Measurements from ENCODE around the gene DDC. TPM values are rescaled to one million over a fixed set of nuclear protein-coding genes. Genes with fewer than 3 reads are reported as not detected.

Gene DDC
- polyA plus RNA-seq, 1 donor (not counting 4 experiments of a cell fraction or from before 2014, with no cell fraction given), result not detected

GRCh38 chr7:50492770-50493519 is 72.3 kb downstream of the DDC start:
- DNase-seq (ENCODE audit: low read depth, low spot score) (no peak), FAIRE-seq (no peak)
- Histone ChIP-seq H3K4me1 (ENCODE audit: control insufficient read depth, extremely low read depth, insufficient read depth, low read length) (peaks cover 4% of the 10 kb centered on the region), H4K20me1 (ENCODE audit: control insufficient read depth, extremely low read depth, insufficient read depth, low read length) (no peaks in the 10 kb centered on the region), H3K9me1 (ENCODE audit: control insufficient read depth, extremely low read depth, insufficient read depth, low read length) (no peaks in the 10 kb centered on the region), H3K27me3 (ENCODE audit: control insufficient read depth, extremely low read depth, insufficient read depth, low read length) (peaks cover 6% of the 10 kb centered on the region), H3K4me2 (ENCODE audit: control insufficient read depth, extremely low read depth, insufficient read depth, low read depth, low read length) (no peak overlapping the region), H2AFZ (ENCODE audit: control insufficient read depth, low read length) (no peak overlapping the region), H3K27ac (ENCODE audit: control insufficient read depth, insufficient read depth, low read length) (no peak overlapping the region), H3K79me2 (ENCODE audit: control insufficient read depth, insufficient read depth, low read length) (no peaks in the 10 kb centered on the region), H3K9ac (ENCODE audit: control insufficient read depth, extremely low read depth, insufficient read depth, low read length) (no peak overlapping the region), H3K36me3 (ENCODE audit: control insufficient read depth in 2 of 2, extremely low read depth in 1 of 2, insufficient read depth in 2 of 2, low read length in 2 of 2) (no peaks in the 10 kb centered on the region), H3K9me3 (ENCODE audit: control insufficient read depth, low read depth, low read length) (no peaks in the 10 kb centered on the region), H3K4me3 (ENCODE audit: control insufficient read depth in 2 of 3, extremely low read depth in 1 of 3, insufficient read depth in 2 of 3, low read depth in 1 of 3, low read length in 3 of 3) (no peak overlapping the region)
- dilution Hi-C loops (cut with MboI; ENCODE audit: extremely low pct_ligation_motif_present, low sequenced_read_pairs), result no loop called here
- TF ChIP-seq EZH2 (IDR thresholded peaks at IDR 0.05; ENCODE audit: low read length), result no peak
- no peak for TF ChIP-seq CTCF (optimal IDR thresholded peaks at IDR 0.05 in 1 of 3, IDR thresholded peaks at IDR 0.05 in 1 of 3, conservative IDR thresholded peaks at IDR 0.05 in 1 of 3; ENCODE audit: extremely low read depth in 1 of 3, insufficient read depth in 2 of 3, low read length in 3 of 3)

GRCh38 chr7:50491943-50492342 is 73.3 kb downstream of the DDC start:
- Histone ChIP-seq H3K36me3 (ENCODE audit: control insufficient read depth in 2 of 2, extremely low read depth in 1 of 2, insufficient read depth in 2 of 2, low read length in 2 of 2) (no peaks in the 10 kb centered on the region), H3K79me2 (ENCODE audit: control insufficient read depth, insufficient read depth, low read length) (no peaks in the 10 kb centered on the region), H3K4me2 (ENCODE audit: control insufficient read depth, extremely low read depth, insufficient read depth, low read depth, low read length) (no peak overlapping the region), H3K27me3 (ENCODE audit: control insufficient read depth, extremely low read depth, insufficient read depth, low read length) (peaks cover 6% of the 10 kb centered on the region), H3K9ac (ENCODE audit: control insufficient read depth, extremely low read depth, insufficient read depth, low read length) (no peak overlapping the region), H2AFZ (ENCODE audit: control insufficient read depth, low read length) (no peak overlapping the region), H3K9me3 (ENCODE audit: control insufficient read depth, low read depth, low read length) (no peaks in the 10 kb centered on the region), H3K4me1 (ENCODE audit: control insufficient read depth, extremely low read depth, insufficient read depth, low read length) (no peaks in the 10 kb centered on the region), H4K20me1 (ENCODE audit: control insufficient read depth, extremely low read depth, insufficient read depth, low read length) (no peaks in the 10 kb centered on the region), H3K4me3 (ENCODE audit: control insufficient read depth in 2 of 3, extremely low read depth in 1 of 3, insufficient read depth in 2 of 3, low read depth in 1 of 3, low read length in 3 of 3) (no peak overlapping the region), H3K27ac (ENCODE audit: control insufficient read depth, insufficient read depth, low read length) (no peak overlapping the region), H3K9me1 (ENCODE audit: control insufficient read depth, extremely low read depth, insufficient read depth, low read length) (no peaks in the 10 kb centered on the region)
- TF ChIP-seq CTCF (optimal IDR thresholded peaks at IDR 0.05 in 1 of 3, IDR thresholded peaks at IDR 0.05 in 1 of 3, conservative IDR thresholded peaks at IDR 0.05 in 1 of 3; ENCODE audit: extremely low read depth in 1 of 3, insufficient read depth in 2 of 3, low read length in 3 of 3) (no peak), EZH2 (IDR thresholded peaks at IDR 0.05; ENCODE audit: low read length) (no peak)
- dilution Hi-C loops (cut with MboI; ENCODE audit: extremely low pct_ligation_motif_present, low sequenced_read_pairs), result no loop called here
- DNase-seq (ENCODE audit: low read depth, low spot score) (no peak), FAIRE-seq (no peak)

Data from keratinocyte (primary cell).